Measurements from ENCODE around the gene SPAG16.
"Not testable (repeated sequence)": the region's sequence is repeated elsewhere in the genome, so short reads cannot be mapped to it uniquely, and the experiment has no call there.

Gene SPAG16

GRCh38 chr2:213678437-213679218 lies 394.4 kb downstream of the SPAG16 start:
- H3K4me2 ChIP-seq (ENCODE audit: low read length) = no peak overlapping the region

GRCh38 chr2:213679894-213680293 lies 395.6 kb downstream of the SPAG16 start:
- no peak overlapping the region for H3K4me3 ChIP-seq (ENCODE audit: low read length)
- no peaks in the 10 kb centered on the region for H3K9me3 ChIP-seq (ENCODE audit: insufficient read depth, low read length)
- no peak overlapping the region for H3K4me2 ChIP-seq (ENCODE audit: low read length)
- H3K79me2 ChIP-seq (ENCODE audit: low read length) = no peaks in the 10 kb centered on the region
- no peak overlapping the region for H3K9ac ChIP-seq (ENCODE audit: low read length)
- no peak overlapping the region for H3K27ac ChIP-seq (ENCODE audit: low read length)
- H3K27me3 ChIP-seq (ENCODE audit: low read depth, low read length) = no peaks in the 10 kb centered on the region
- H3K36me3 ChIP-seq (replicated peaks; ENCODE audit: low read depth, low read length) = no peaks in the 10 kb centered on the region
- no peaks in the 10 kb centered on the region for H3K4me1 ChIP-seq (ENCODE audit: low read length)
- no peaks in the 10 kb centered on the region for H4K20me1 ChIP-seq (ENCODE audit: insufficient read depth, low read length)
- H2AFZ ChIP-seq (ENCODE audit: low read depth, low read length) = no peak overlapping the region
- TF ChIP-seq EZH2phosphoT487 (IDR thresholded peaks at IDR 0.05; ENCODE audit: low read depth) = no peak
- TF ChIP-seq CTCF (IDR thresholded peaks at IDR 0.05; ENCODE audit: low read depth, low read length) = no peak

More at GRCh38 chr2:213678437-213679218, 394.4 kb downstream of the SPAG16 start:
- Histone ChIP-seq H3K27ac (ENCODE audit: low read length) (no peak overlapping the region), H3K9me3 (ENCODE audit: insufficient read depth, low read length) (no peaks in the 10 kb centered on the region), H3K36me3 (replicated peaks; ENCODE audit: low read depth, low read length) (no peaks in the 10 kb centered on the region), H3K4me3 (ENCODE audit: low read length) (no peak overlapping the region), H3K9ac (ENCODE audit: low read length) (no peak overlapping the region), H3K79me2 (ENCODE audit: low read length) (no peaks in the 10 kb centered on the region), H4K20me1 (ENCODE audit: insufficient read depth, low read length) (no peaks in the 10 kb centered on the region), H3K4me1 (ENCODE audit: low read length) (no peaks in the 10 kb centered on the region), H2AFZ (ENCODE audit: low read depth, low read length) (no peak overlapping the region), H3K27me3 (ENCODE audit: low read depth, low read length) (no peaks in the 10 kb centered on the region)
- TF ChIP-seq EZH2phosphoT487 (IDR thresholded peaks at IDR 0.05; ENCODE audit: low read depth) = no peak
- TF ChIP-seq CTCF (IDR thresholded peaks at IDR 0.05; ENCODE audit: low read depth, low read length) = no peak

GRCh38 chr2:213682276-213682675 lies 398.0 kb downstream of the SPAG16 start:
- Histone ChIP-seq H3K4me1 (ENCODE audit: low read length) (no peaks in the 10 kb centered on the region), H3K27me3 (ENCODE audit: low read depth, low read length) (no peaks in the 10 kb centered on the region), H3K79me2 (ENCODE audit: low read length) (no peaks in the 10 kb centered on the region), H3K27ac (ENCODE audit: low read length) (no peak overlapping the region), H3K4me2 (ENCODE audit: low read length) (no peak overlapping the region), H3K36me3 (replicated peaks; ENCODE audit: low read depth, low read length) (no peaks in the 10 kb centered on the region), H3K9me3 (ENCODE audit: insufficient read depth, low read length) (no peaks in the 10 kb centered on the region), H2AFZ (ENCODE audit: low read depth, low read length) (no peak overlapping the region), H3K4me3 (ENCODE audit: low read length) (no peak overlapping the region), H4K20me1 (ENCODE audit: insufficient read depth, low read length) (no peaks in the 10 kb centered on the region), H3K9ac (ENCODE audit: low read length) (no peak overlapping the region)
- TF ChIP-seq CTCF (IDR thresholded peaks at IDR 0.05; ENCODE audit: low read depth, low read length) = no peak
- TF ChIP-seq EZH2phosphoT487 (IDR thresholded peaks at IDR 0.05; ENCODE audit: low read depth) = no peak

- no peaks in the 10 kb centered on the region for H4K20me1 ChIP-seq (ENCODE audit: insufficient read depth, low read length)
- H3K4me3 ChIP-seq (ENCODE audit: low read length) = no peak overlapping the region
- no peaks in the 10 kb centered on the region for H3K27me3 ChIP-seq (ENCODE audit: low read depth, low read length)
- no peaks in the 10 kb centered on the region for H3K4me1 ChIP-seq (ENCODE audit: low read length)
- H3K4me2 ChIP-seq (ENCODE audit: low read length) = no peak overlapping the region
- TF ChIP-seq EZH2phosphoT487 (IDR thresholded peaks at IDR 0.05; ENCODE audit: low read depth) = no peak
- TF ChIP-seq CTCF (IDR thresholded peaks at IDR 0.05; ENCODE audit: low read depth, low read length) = no peak
- H3K27ac ChIP-seq (ENCODE audit: low read length) = no peak overlapping the region
- no peaks in the 10 kb centered on the region for H3K36me3 ChIP-seq (replicated peaks; ENCODE audit: low read depth, low read length)
- H3K9ac ChIP-seq (ENCODE audit: low read length) = no peak overlapping the region
- no peaks in the 10 kb centered on the region for H3K9me3 ChIP-seq (ENCODE audit: insufficient read depth, low read length)
- no peak overlapping the region for H2AFZ ChIP-seq (ENCODE audit: low read depth, low read length)
- no peaks in the 10 kb centered on the region for H3K79me2 ChIP-seq (ENCODE audit: low read length)
These were observed 403.9 kb downstream of the SPAG16 start for GRCh38 chr2:213688133-213688532.

GRCh38 chr2:213688825-213689224 lies 404.6 kb downstream of the SPAG16 start:
- H3K4me1 ChIP-seq (ENCODE audit: low read length); H3K9me3 ChIP-seq (ENCODE audit: insufficient read depth, low read length); H3K27ac ChIP-seq (ENCODE audit: low read length); H3K9ac ChIP-seq (ENCODE audit: low read length); H3K4me2 ChIP-seq (ENCODE audit: low read length); H3K4me3 ChIP-seq (ENCODE audit: low read length); H3K36me3 ChIP-seq (replicated peaks; ENCODE audit: low read depth, low read length); H4K20me1 ChIP-seq (ENCODE audit: insufficient read depth, low read length); H2AFZ ChIP-seq (ENCODE audit: low read depth, low read length); H3K79me2 ChIP-seq (ENCODE audit: low read length); H3K27me3 ChIP-seq (ENCODE audit: low read depth, low read length): not testable (repeated sequence)
